Endothelial cell (in vitro differentiated cells): ENCODE measurements around the gene TRMT44. TPM values are rescaled to one million over a fixed set of nuclear protein-coding genes. Genes with fewer than 3 reads are reported as not detected.

Experiments
- DNase-seq: peaks from one replicate; pipeline ENCODE4 v3.0.0; 2021; ENCODE audit warnings: low spot score
- H3K27ac Mint-ChIP-seq: one replicate; pipeline ENCODE4 v1.8.0; 2021; ENCODE audit warnings: mixed read lengths, inconsistent platforms; ENCODE audit not compliant: unreplicated experiment
- H3K27me3 Mint-ChIP-seq: one replicate; pipeline ENCODE4 v1.8.0; 2021; ENCODE audit warnings: mild to moderate bottlenecking, moderate library complexity, mixed read lengths, inconsistent platforms; ENCODE audit not compliant: unreplicated experiment
- H3K36me3 Mint-ChIP-seq: one replicate; pipeline ENCODE4 v1.8.0; 2021; ENCODE audit warnings: mild to moderate bottlenecking, low read depth, mixed read lengths, inconsistent platforms; ENCODE audit not compliant: unreplicated experiment
- H3K4me1 Mint-ChIP-seq: one replicate; pipeline ENCODE4 v1.8.0; 2021; ENCODE audit warnings: mild to moderate bottlenecking, mixed read lengths, inconsistent platforms; ENCODE audit not compliant: unreplicated experiment
- H3K4me3 Mint-ChIP-seq: one replicate; pipeline ENCODE4 v1.8.0; 2021; ENCODE audit warnings: mild to moderate bottlenecking, mixed read lengths, inconsistent platforms; ENCODE audit not compliant: unreplicated experiment
- H3K9me3 Mint-ChIP-seq: one replicate; pipeline ENCODE4 v1.8.0; 2021; ENCODE audit warnings: mixed read lengths, inconsistent platforms; ENCODE audit not compliant: unreplicated experiment
- CTCF ChIP-seq: fragments of 200-600 bp; sonication (generic); IDR thresholded peaks from one replicate; pipeline ENCODE4 v1.5.0; 2021; ENCODE audit warnings: antibody characterized with exemption; ENCODE audit not compliant: unreplicated experiment
- long read RNA-seq: library from polyadenylated mRNA; unstranded; transcript quantifications from one replicate; pipeline ENCODE4 v2.0.0, GENCODE V29; 2020; ENCODE audit not compliant: unreplicated experiment
- total RNA-seq: library from RNA; stranded (reverse); fragmentation: NEBNext Ultra II Directional; extraction: Animal tissue kit (Norgen Biotek cat#: 25700); gene quantifications from one replicate; pipeline ENCODE4 v1.2.1, GENCODE V29; 2021; ENCODE audit not compliant: unreplicated experiment

Gene TRMT44
- 38.5 TPM for total RNA-seq
- long read RNA-seq, transcript TRMT44-201 (11 exons, 2,799 nt): major isoform, 5 of 18 reads
- long read RNA-seq, partial matches to known transcripts: 2 of 18 reads
- long read RNA-seq, other reads (novel, unspliced or antisense): 11 of 18 reads

GRCh38 chr4:8440492-8441311 lies at the start of gene TRMT44, which contains the start of gene ACOX3:
TSS of gene TRMT44 (plus strand) at chr4:8440777. CDS start at chr4:8440823, 46 bp downstream.
TSS of gene ACOX3 (minus strand) at chr4:8440723. CDS start at chr4:8416521, 24,202 bp downstream.
- Mint-ChIP-seq H3K4me3 (peak within 1 kb of the TSS; percentile 96), H3K4me1 (peaks cover 64% of the 10 kb centered on the region), H3K36me3 (peaks cover 13% of the 10 kb centered on the region), H3K27me3 (peaks cover 18% of the 10 kb centered on the region), H3K27ac (peak within 1 kb of the TSS; percentile 99), H3K9me3 (peaks cover 6% of the 10 kb centered on the region)
- no peak for TF ChIP-seq CTCF
- peak; percentile 99 for DNase-seq

GRCh38 chr4:8391071-8391470 lies 49.5 kb upstream of the TRMT44 start:
- TF ChIP-seq CTCF: no peak
- H3K4me1 Mint-ChIP-seq: no peaks in the 10 kb centered on the region
- H3K27ac Mint-ChIP-seq: no peak overlapping the region
- peaks cover 14% of the 10 kb centered on the region for H3K36me3 Mint-ChIP-seq
- H3K27me3 Mint-ChIP-seq: peaks cover 5% of the 10 kb centered on the region
- H3K4me3 Mint-ChIP-seq: no peak overlapping the region
- H3K9me3 Mint-ChIP-seq: no peaks in the 10 kb centered on the region
- DNase-seq: no peak

GRCh38 chr4:8391972-8392371 lies 48.6 kb upstream of the TRMT44 start:
- no peaks in the 10 kb centered on the region for H3K4me1 Mint-ChIP-seq
- H3K27ac Mint-ChIP-seq: no peak overlapping the region
- no peaks in the 10 kb centered on the region for H3K9me3 Mint-ChIP-seq
- no peak for TF ChIP-seq CTCF
- H3K36me3 Mint-ChIP-seq: peaks cover 18% of the 10 kb centered on the region
- H3K27me3 Mint-ChIP-seq: peaks cover 4% of the 10 kb centered on the region
- DNase-seq: no peak
- H3K4me3 Mint-ChIP-seq: no peak overlapping the region

GRCh38 chr4:8392591-8393190 lies 47.9 kb upstream of the TRMT44 start:
- Mint-ChIP-seq H3K9me3 (no peaks in the 10 kb centered on the region), H3K27ac (no peak overlapping the region), H3K4me1 (no peaks in the 10 kb centered on the region), H3K4me3 (no peak overlapping the region), H3K27me3 (peaks cover 2% of the 10 kb centered on the region), H3K36me3 (peaks cover 18% of the 10 kb centered on the region)
- TF ChIP-seq CTCF: no peak
- no peak for DNase-seq

- no peaks in the 10 kb centered on the region for H3K4me1 Mint-ChIP-seq
- peaks cover 25% of the 10 kb centered on the region for H3K36me3 Mint-ChIP-seq
- no peaks in the 10 kb centered on the region for H3K9me3 Mint-ChIP-seq
- H3K27ac Mint-ChIP-seq: no peak overlapping the region
- no peak for TF ChIP-seq CTCF
- no peak overlapping the region for H3K4me3 Mint-ChIP-seq
- H3K27me3 Mint-ChIP-seq: peaks cover 2% of the 10 kb centered on the region
- DNase-seq: no peak
Observed at GRCh38 chr4:8393593-8394038, 47.0 kb upstream of the TRMT44 start.
